GM12878 (cell line): ENCODE measurements around the gene SYNPR. TPM values are rescaled to one million over a fixed set of nuclear protein-coding genes. Genes with fewer than 3 reads are reported as not detected.

ENCODE experiments used
- ATAC-seq: fragments of 200-7000 bp; cut with Tn5 transposase; 3 replicates; pipeline ENCODE4 v1.9.1; 2020; ENCODE audit warnings: mild to moderate bottlenecking, moderate library complexity
- BruUV-seq: library from RNA; stranded (reverse); fragments of 400-500 nt; replicated peaks from 2 replicates; lab custom pipeline; 2021; lab: Mats Ljungman, UMichigan
- CTCF ChIA-PET: fragments of 300-600 bp; sonication (Branson Sonifier 250); formaldehyde crosslinking; extraction: SDS; loops from one replicate; lab custom pipeline; 2021; ENCODE audit warnings: inconsistent platforms; lab: Yijun Ruan, JAX
- POLR2A ChIA-PET: fragments of 350-600 bp; formaldehyde crosslinking; extraction: SDS; loops from one replicate; lab custom pipeline; 2021; ENCODE audit warnings: inconsistent platforms; lab: Charles Lee
- RAD21 ChIA-PET: fragments of 300-600 bp; sonication (Branson Sonifier 250); formaldehyde crosslinking; loops from one replicate; lab custom pipeline; 2023; ENCODE audit warnings: antibody characterized with exemption; ENCODE audit not compliant: unreplicated experiment; lab: Charles Lee
- SMC1A ChIA-PET: fragments of 300-600 bp; sonication (Branson Sonifier 250); formaldehyde crosslinking; loops from one replicate; lab custom pipeline; 2023; ENCODE audit not compliant: unreplicated experiment, uncharacterized antibody; lab: Charles Lee
- DNase-seq: peaks from one replicate; pipeline ENCODE4 v3.0.0-alpha.2; 2011; ENCODE audit warnings: low read depth, low spot score
- FAIRE-seq: peaks from 3 replicates; lab custom pipeline; 2011; peaks lifted over from hg19 to GRCh38; lab: Jason Lieb, UNC
- H2AFZ ChIP-seq: 2 replicates; pipeline ENCODE4 v1.6.0; 2011; ENCODE audit warnings: low read depth, low read length, control low read depth; ENCODE audit not compliant: control insufficient read depth
- H3K27ac ChIP-seq: 2 replicates; pipeline ENCODE4 v1.5.1; 2011; ENCODE audit warnings: control low read depth; ENCODE audit not compliant: control insufficient read depth, insufficient read depth
- H3K27me3 ChIP-seq, 2 experiments: replicated peaks in 1 of 2; 2 replicates each; pipeline versions ENCODE4 v1.6.0 to v1.6.1; 2011; ENCODE audit warnings: low read length in 1 of 2; ENCODE audit not compliant: control insufficient read depth in 2 of 2, insufficient read depth in 2 of 2
- H3K36me3 ChIP-seq, 2 experiments: 2 replicates each; pipeline ENCODE4 v1.5.1; 2011; ENCODE audit warnings: low read length in 1 of 2; ENCODE audit not compliant: control insufficient read depth in 2 of 2, insufficient read depth in 2 of 2
- H3K4me1 ChIP-seq: 2 replicates; pipeline ENCODE4 v1.6.1; 2011; ENCODE audit warnings: mild to moderate bottlenecking, low read length, moderate library complexity, mixed read lengths; ENCODE audit not compliant: control insufficient read depth, insufficient read depth
- H3K4me2 ChIP-seq: 2 replicates; pipeline ENCODE4 v1.6.0; 2011; ENCODE audit warnings: control low read depth; ENCODE audit not compliant: control insufficient read depth, insufficient read depth
- H3K4me3 ChIP-seq: fragments of 200-600 bp; sonication (generic); 2 replicates; pipeline ENCODE4 v1.5.1; 2016
- H3K79me2 ChIP-seq: 2 replicates; pipeline ENCODE4 v1.6.0; 2011; ENCODE audit warnings: low read length; ENCODE audit not compliant: control insufficient read depth, insufficient read depth
- H3K9ac ChIP-seq: 2 replicates; pipeline ENCODE4 v1.8.0; 2011; ENCODE audit warnings: low read length, control low read depth, mixed read lengths; ENCODE audit not compliant: control insufficient read depth, insufficient read depth
- H3K9me3 ChIP-seq: replicated peaks from 3 replicates; pipeline ENCODE4 v1.5.1; 2011; ENCODE audit warnings: mild to moderate bottlenecking, low read length; ENCODE audit not compliant: control insufficient read depth, insufficient read depth
- H4K20me1 ChIP-seq: 2 replicates; pipeline ENCODE4 v1.6.0; 2011; ENCODE audit not compliant: control insufficient read depth, insufficient read depth
- BMI1 ChIP-seq: fragments of 450-650 bp; IDR thresholded peaks from 2 replicates; pipeline ENCODE4 v1.6.1; 2016; ENCODE audit warnings: mild to moderate bottlenecking, moderate library complexity, borderline replicate concordance
- DPF2 ChIP-seq: fragments of 450-650 bp; IDR thresholded peaks from 2 replicates; pipeline ENCODE4 v1.6.1; 2017; ENCODE audit warnings: mild to moderate bottlenecking
- ESRRA ChIP-seq: IDR thresholded peaks from 2 replicates; pipeline ENCODE4 v1.6.1; 2012; ENCODE audit warnings: mild to moderate bottlenecking, low read length, improper control_type of control experiment
- EZH2 ChIP-seq: IDR thresholded peaks from 2 replicates; pipeline ENCODE4 v1.6.1; 2012; ENCODE audit warnings: low read depth, mild to moderate bottlenecking, control low read depth, inconsistent platforms, low read length, borderline replicate concordance; ENCODE audit not compliant: control insufficient read depth
- JUND ChIP-seq: IDR thresholded peaks from 2 replicates; pipeline ENCODE4 v1.6.1; 2012; ENCODE audit warnings: low read depth, mild to moderate bottlenecking, low read length, improper control_type of control experiment, moderate library complexity
- MTA3 ChIP-seq: IDR thresholded peaks from 2 replicates; pipeline ENCODE4 v1.6.1; 2012; ENCODE audit warnings: low read length, inconsistent platforms, borderline replicate concordance
- NFXL1 ChIP-seq: fragments of 450-650 bp; IDR thresholded peaks from 2 replicates; pipeline ENCODE4 v1.6.1; 2017; ENCODE audit warnings: antibody characterized with exemption, mild to moderate bottlenecking, borderline replicate concordance
- NFYB ChIP-seq: IDR thresholded peaks from 2 replicates; pipeline ENCODE4 v1.6.1; 2011; ENCODE audit warnings: low read depth, mild to moderate bottlenecking, low read length, improper control_type of control experiment, moderate library complexity; ENCODE audit not compliant: insufficient read depth
- POLR2AphosphoS5 ChIP-seq: IDR thresholded peaks from 2 replicates; pipeline ENCODE4 v1.6.1; 2011; ENCODE audit warnings: mild to moderate bottlenecking, low read length, inconsistent platforms
- SREBF2 ChIP-seq: IDR thresholded peaks from 2 replicates; pipeline ENCODE4 v1.6.1; 2012; ENCODE audit warnings: mild to moderate bottlenecking, low read length
- WRNIP1 ChIP-seq: IDR thresholded peaks from 2 replicates; pipeline ENCODE4 v1.6.1; 2011; ENCODE audit warnings: low read depth, low read length, improper control_type of control experiment, borderline replicate concordance
- ZNF217 ChIP-seq: fragments of 450-650 bp; IDR thresholded peaks from 2 replicates; pipeline ENCODE4 v1.6.1; 2017; ENCODE audit warnings: antibody characterized with exemption, mild to moderate bottlenecking
- ZSCAN29 ChIP-seq: fragments of 450-650 bp; IDR thresholded peaks from 2 replicates; pipeline ENCODE4 v1.6.1; 2017; ENCODE audit warnings: mild to moderate bottlenecking, moderate library complexity
- WGBS: methylation state at CpG from one replicate; pipeline ENCODE4 v1.1.6; 2016; ENCODE audit warnings: low lambda C conversion rate; ENCODE audit not compliant: insufficient replicate concordance, insufficient coverage; ENCODE audit errors: missing lambda C conversion rate; 5-methylcytosine and 5-hydroxymethylcytosine counted together
- in situ Hi-C: fragments of 300-500 bp; cut with MboI; formaldehyde crosslinking; loops from 9 replicates; pipeline ENCODE4 v1.14.3; 2018; ENCODE audit warnings: mixed read lengths
- intact Hi-C: fragments of 100-400 bp; cut with micrococcal nuclease; formaldehyde crosslinking; loops from one replicate; pipeline ENCODE4 v1.14.2; 2022; ENCODE audit not compliant: unreplicated experiment
- polyA plus RNA-seq, 11 experiments: library from polyadenylated mRNA; depleted of rRNA in 4 of 11; unstranded in 6 of 11; stranded (reverse) in 5 of 11; fragments of >200 nt; fragmentation: Nextera tagmentation in 4 of 11; fragmentation: Illumina TruSeq in 1 of 11; extraction: Ambion mirVana in 4 of 11; extraction: Trizol in 1 of 11; gene quantifications; 1 replicate in 1 of 11; 2 replicates in 10 of 11; pipeline versions ENCODE4 v1.2.1 to v1.2.3, GENCODE V29; 2011 to 2016; ENCODE audit warnings: inconsistent platforms in 2 of 11, missing spikeins in 2 of 11, low read depth in 1 of 11
- total RNA-seq, 4 experiments: library from RNA; depleted of rRNA in 3 of 4; stranded (reverse); fragments of >200 nt in 3 of 4; fragmentation: Illumina TruSeq in 1 of 4; extraction: Trizol in 1 of 4; gene quantifications; 2 replicates each; pipeline versions ENCODE4 v1.2.1 to v1.2.3, GENCODE V29; 2013 to 2021
- TF ChIP-seq, protein P1 (sequence below): fragments of 150-350 bp; IDR thresholded peaks from 2 replicates; pipeline ENCODE4 v1.6.1; 2014; ENCODE audit warnings: mild to moderate bottlenecking, low read depth, low read length
- TF ChIP-seq, protein P2 (sequence below): fragments of 450-650 bp; IDR thresholded peaks from 2 replicates; pipeline ENCODE4 v1.6.1; 2018; ENCODE audit warnings: borderline replicate concordance, mild to moderate bottlenecking; ENCODE audit not compliant: partially characterized antibody
- TF ChIP-seq, protein P3 (sequence below): IDR thresholded peaks from 2 replicates; pipeline ENCODE4 v1.6.1; 2011; ENCODE audit warnings: low read depth, mild to moderate bottlenecking, low read length, moderate library complexity, borderline replicate concordance; ENCODE audit errors: extremely low read depth
- TF ChIP-seq, protein P4 (sequence below): fragments of 450-650 bp; formaldehyde crosslinking; IDR thresholded peaks from 2 replicates; pipeline ENCODE4 v1.4.0; 2022; ENCODE audit warnings: mild to moderate bottlenecking, moderate library complexity

SYNPR gene
- total and polyA plus RNA-seq, 10 of the 15 experiments (the other 5 are each of a cell fraction or from before 2014, with no cell fraction given), result not detected

DNA sequence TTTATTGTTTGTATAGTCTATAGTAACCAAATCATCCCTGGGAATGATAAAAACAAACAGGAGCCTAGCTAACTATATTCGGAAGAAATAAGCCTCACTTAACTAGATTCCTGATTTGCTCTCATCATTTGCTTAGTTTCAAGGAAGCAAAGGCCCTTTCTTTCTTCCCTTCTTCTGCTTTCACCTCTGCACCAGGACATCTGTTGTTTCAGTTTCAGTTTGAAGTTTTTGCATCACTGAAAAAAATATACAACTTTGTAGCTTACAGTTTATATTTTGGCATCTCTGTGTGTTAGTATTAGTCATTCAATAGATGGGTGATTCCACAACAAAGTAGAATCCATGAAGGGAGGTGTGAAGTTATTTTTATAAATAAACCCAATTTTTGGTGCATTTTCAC is 260.8 kb downstream of the SYNPR start:
- no peaks in the 10 kb centered on the region for H3K4me1 ChIP-seq
- H3K9ac ChIP-seq, result no peak overlapping the region
- DNase-seq (no peak), FAIRE-seq (no peak), ATAC-seq (peak; percentile 35; the same call in 2 of the 3 replicates)
- H4K20me1 ChIP-seq, result no peaks in the 10 kb centered on the region
- no peak overlapping the region for H3K4me3 ChIP-seq
- CTCF ChIA-PET, result no interaction called here
- BruUV-seq, result no TSS peak
- WGBS, result 84% methylated on average over 1 of the region's 1 CpG
- in situ Hi-C loops (no loop called here), intact Hi-C loops (no loop called here)
- POLR2A ChIA-PET, result no interaction called here
- no peak overlapping the region for H3K27ac ChIP-seq
- H3K27me3 ChIP-seq, result no peaks in the 10 kb centered on the region
- no peak for TF ChIP-seq ZNF217
- no peak for TF ChIP-seq ESRRA
- TF ChIP-seq, protein P1, sequence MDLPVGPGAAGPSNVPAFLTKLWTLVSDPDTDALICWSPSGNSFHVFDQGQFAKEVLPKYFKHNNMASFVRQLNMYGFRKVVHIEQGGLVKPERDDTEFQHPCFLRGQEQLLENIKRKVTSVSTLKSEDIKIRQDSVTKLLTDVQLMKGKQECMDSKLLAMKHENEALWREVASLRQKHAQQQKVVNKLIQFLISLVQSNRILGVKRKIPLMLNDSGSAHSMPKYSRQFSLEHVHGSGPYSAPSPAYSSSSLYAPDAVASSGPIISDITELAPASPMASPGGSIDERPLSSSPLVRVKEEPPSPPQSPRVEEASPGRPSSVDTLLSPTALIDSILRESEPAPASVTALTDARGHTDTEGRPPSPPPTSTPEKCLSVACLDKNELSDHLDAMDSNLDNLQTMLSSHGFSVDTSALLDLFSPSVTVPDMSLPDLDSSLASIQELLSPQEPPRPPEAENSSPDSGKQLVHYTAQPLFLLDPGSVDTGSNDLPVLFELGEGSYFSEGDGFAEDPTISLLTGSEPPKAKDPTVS, result no peak
- TF ChIP-seq, protein P2, sequence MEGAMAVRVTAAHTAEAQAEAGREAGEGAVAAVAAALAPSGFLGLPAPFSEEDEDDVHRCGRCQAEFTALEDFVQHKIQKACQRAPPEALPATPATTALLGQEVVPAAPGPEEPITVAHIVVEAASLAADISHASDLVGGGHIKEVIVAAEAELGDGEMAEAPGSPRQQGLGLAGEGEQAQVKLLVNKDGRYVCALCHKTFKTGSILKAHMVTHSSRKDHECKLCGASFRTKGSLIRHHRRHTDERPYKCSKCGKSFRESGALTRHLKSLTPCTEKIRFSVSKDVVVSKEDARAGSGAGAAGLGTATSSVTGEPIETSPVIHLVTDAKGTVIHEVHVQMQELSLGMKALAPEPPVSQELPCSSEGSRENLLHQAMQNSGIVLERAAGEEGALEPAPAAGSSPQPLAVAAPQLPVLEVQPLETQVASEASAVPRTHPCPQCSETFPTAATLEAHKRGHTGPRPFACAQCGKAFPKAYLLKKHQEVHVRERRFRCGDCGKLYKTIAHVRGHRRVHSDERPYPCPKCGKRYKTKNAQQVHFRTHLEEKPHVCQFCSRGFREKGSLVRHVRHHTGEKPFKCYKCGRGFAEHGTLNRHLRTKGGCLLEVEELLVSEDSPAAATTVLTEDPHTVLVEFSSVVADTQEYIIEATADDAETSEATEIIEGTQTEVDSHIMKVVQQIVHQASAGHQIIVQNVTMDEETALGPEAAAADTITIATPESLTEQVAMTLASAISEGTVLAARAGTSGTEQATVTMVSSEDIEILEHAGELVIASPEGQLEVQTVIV, result no peak
- TF ChIP-seq NFXL1, result no peak
- TF ChIP-seq DPF2, result no peak
- TF ChIP-seq, protein P3, sequence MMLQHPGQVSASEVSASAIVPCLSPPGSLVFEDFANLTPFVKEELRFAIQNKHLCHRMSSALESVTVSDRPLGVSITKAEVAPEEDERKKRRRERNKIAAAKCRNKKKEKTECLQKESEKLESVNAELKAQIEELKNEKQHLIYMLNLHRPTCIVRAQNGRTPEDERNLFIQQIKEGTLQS, result no peak
- no peak for TF ChIP-seq MTA3
- TF ChIP-seq WRNIP1, result no peak
- TF ChIP-seq JUND, result no peak
- no peak for TF ChIP-seq ZSCAN29
- no peak for TF ChIP-seq SREBF2
- no peak for TF ChIP-seq NFYB
- TF ChIP-seq POLR2AphosphoS5, result no peak
- TF ChIP-seq, protein P4, sequence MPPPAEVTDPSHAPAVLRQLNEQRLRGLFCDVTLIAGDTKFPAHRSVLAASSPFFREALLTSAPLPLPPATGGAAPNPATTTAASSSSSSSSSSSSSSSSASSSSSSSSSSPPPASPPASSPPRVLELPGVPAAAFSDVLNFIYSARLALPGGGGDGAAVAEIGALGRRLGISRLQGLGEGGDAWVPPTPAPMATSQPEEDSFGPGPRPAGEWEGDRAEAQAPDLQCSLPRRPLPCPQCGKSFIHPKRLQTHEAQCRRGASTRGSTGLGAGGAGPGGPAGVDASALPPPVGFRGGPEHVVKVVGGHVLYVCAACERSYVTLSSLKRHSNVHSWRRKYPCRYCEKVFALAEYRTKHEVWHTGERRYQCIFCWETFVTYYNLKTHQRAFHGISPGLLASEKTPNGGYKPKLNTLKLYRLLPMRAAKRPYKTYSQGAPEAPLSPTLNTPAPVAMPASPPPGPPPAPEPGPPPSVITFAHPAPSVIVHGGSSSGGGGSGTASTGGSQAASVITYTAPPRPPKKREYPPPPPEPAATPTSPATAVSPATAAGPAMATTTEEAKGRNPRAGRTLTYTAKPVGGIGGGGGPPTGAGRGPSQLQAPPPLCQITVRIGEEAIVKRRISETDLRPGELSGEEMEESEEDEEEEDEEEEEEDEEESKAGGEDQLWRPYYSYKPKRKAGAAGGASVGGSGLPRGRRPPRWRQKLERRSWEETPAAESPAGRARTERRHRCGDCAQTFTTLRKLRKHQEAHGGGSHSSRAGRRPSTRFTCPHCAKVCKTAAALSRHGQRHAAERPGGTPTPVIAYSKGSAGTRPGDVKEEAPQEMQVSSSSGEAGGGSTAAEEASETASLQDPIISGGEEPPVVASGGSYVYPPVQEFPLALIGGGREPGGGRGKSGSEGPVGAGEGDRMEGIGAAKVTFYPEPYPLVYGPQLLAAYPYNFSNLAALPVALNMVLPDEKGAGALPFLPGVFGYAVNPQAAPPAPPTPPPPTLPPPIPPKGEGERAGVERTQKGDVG (CRISPR knock-in tag), result no peak
- TF ChIP-seq EZH2, result no peak
- TF ChIP-seq BMI1, result no peak
- H3K9me3 ChIP-seq, result no peaks in the 10 kb centered on the region
- H2AFZ ChIP-seq, result no peak overlapping the region; the same call in 1 of the 2 replicates
- RAD21 ChIA-PET, result no interaction called here
- no peak overlapping the region for H3K4me2 ChIP-seq
- no peaks in the 10 kb centered on the region for H3K79me2 ChIP-seq
- H3K36me3 ChIP-seq, result no peaks in the 10 kb centered on the region
- SMC1A ChIA-PET, result interaction anchor here (1.0 kb wide), 1 partner anchor 9 kb away, joined by 4 read pairs; no protein-coding TSS in a partner anchor
